ENCODE data around the gene TMEM212. TPM values are rescaled to one million over a fixed set of nuclear protein-coding genes. Genes with fewer than 3 reads are reported as not detected.

Gene TMEM212
- total RNA-seq, 1 donor from 2014 or later, result not detected

DNA sequence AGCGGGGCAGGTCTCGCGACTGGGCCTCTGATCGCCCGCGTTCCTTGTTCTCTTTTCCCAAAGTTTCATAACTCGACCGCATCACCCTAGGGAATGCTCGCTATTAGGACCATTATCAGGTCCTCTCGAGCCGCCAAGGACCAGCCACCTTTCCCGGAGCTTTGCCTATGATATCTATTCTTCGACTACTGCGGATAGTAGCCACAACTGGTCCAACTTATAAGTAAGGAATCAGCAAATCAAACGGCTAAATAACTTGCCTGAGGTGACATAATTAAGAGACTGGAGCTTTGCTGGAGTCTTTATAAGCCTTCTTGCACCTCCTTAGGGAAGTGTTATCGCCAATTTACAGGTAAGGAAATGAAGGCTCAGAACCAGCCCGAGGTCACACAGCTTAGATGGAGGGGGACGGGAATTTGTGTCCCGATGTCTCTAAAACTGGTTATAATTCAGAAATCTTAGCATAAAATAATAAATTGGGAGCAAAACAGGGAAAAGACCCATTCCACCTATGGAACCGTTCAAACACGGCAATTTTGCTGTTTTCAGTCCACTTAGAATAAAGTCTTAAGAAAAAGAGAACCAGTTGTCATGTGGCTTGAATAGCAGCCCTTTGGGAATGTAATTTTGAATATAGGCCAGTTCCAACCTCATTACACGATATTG, 32.4 kb upstream of the TMEM212 start:
- TF ChIP-seq, protein P1, sequence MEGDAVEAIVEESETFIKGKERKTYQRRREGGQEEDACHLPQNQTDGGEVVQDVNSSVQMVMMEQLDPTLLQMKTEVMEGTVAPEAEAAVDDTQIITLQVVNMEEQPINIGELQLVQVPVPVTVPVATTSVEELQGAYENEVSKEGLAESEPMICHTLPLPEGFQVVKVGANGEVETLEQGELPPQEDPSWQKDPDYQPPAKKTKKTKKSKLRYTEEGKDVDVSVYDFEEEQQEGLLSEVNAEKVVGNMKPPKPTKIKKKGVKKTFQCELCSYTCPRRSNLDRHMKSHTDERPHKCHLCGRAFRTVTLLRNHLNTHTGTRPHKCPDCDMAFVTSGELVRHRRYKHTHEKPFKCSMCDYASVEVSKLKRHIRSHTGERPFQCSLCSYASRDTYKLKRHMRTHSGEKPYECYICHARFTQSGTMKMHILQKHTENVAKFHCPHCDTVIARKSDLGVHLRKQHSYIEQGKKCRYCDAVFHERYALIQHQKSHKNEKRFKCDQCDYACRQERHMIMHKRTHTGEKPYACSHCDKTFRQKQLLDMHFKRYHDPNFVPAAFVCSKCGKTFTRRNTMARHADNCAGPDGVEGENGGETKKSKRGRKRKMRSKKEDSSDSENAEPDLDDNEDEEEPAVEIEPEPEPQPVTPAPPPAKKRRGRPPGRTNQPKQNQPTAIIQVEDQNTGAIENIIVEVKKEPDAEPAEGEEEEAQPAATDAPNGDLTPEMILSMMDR (IDR thresholded peaks at IDR 0.05; ENCODE audit: unreplicated experiment), result no peak
- peaks cover 6% of the 10 kb centered on the region for H3K36me3 Mint-ChIP-seq (ENCODE audit: insufficient read depth)
- peaks cover 8% of the 10 kb centered on the region for H3K9me3 Mint-ChIP-seq (ENCODE audit: low read depth)
- no peaks in the 10 kb centered on the region for H3K27me3 Mint-ChIP-seq
- DNase-seq (ENCODE audit: low spot score, unreplicated experiment), result no peak
- H3K4me3 Mint-ChIP-seq (ENCODE audit: low read depth), result peak overlapping the region; percentile 78
- H3K4me1 Mint-ChIP-seq (ENCODE audit: low read depth), result peaks cover 30% of the 10 kb centered on the region
- peak overlapping the region; percentile 97 for H3K27ac Mint-ChIP-seq

DNA sequence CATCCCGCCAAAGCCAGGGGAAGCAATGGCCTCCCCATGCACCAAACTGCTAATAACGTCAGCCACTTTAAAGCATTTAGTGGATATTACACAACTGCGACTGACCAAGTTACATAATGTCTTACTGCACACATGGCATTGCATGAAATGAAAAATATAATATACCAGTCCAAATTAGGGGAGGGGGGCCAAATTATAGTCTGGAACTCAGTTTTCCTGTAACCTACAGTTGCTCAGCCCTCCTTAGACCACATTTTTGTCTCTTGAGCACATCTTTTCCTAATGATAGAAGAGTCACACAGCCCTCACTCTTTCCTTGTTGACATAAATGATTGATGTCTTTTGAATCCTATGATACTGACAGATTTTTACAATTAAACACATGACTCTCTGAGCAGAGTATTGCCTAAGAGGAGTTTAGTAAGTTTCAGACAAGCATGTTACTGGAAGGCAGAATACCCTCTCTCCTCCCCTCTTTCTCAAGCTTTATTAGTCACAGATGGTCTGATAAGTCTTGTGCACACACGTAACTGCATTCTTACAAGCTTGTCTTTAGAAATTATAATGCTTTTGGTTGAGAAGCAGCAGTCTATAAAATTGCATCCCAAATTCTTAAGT, 31.7 kb upstream of the TMEM212 start:
- Mint-ChIP-seq H3K9me3 (ENCODE audit: low read depth) (peaks cover 8% of the 10 kb centered on the region), H3K27me3 (no peaks in the 10 kb centered on the region), H3K4me1 (ENCODE audit: low read depth) (peaks cover 33% of the 10 kb centered on the region), H3K4me3 (ENCODE audit: low read depth) (peak overlapping the region; percentile 78), H3K27ac (peak overlapping the region; percentile 82), H3K36me3 (ENCODE audit: insufficient read depth) (peaks cover 6% of the 10 kb centered on the region)
- DNase-seq (ENCODE audit: low spot score, unreplicated experiment), result no peak
- TF ChIP-seq, protein P1 (IDR thresholded peaks at IDR 0.05; ENCODE audit: unreplicated experiment), result no peak

DNA sequence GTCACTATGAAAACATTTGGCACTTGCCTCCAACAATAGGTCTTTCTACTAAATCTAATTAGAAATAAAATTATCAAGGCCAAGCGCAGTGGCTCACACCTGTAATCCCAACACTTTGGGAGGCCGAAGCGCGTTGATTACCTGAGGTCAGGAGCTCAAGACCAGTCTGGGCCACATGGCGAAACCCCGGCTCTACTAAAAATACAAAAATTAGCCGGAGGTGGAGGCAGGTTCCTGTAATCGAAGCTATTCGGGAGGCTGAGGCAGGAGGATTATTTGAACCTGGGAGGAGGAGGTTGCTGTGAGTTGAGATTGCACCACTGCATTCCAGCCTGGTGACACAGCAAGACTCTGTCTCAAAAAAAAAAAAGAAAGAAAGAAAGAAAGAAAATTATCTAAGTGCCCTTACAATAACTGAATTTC, 31.2 kb upstream of the TMEM212 start:
- peaks cover 8% of the 10 kb centered on the region for H3K9me3 Mint-ChIP-seq (ENCODE audit: low read depth)
- TF ChIP-seq, protein P1 (IDR thresholded peaks at IDR 0.05; ENCODE audit: unreplicated experiment), result no peak
- H3K36me3 Mint-ChIP-seq (ENCODE audit: insufficient read depth), result peaks cover 6% of the 10 kb centered on the region
- H3K4me1 Mint-ChIP-seq (ENCODE audit: low read depth), result peaks cover 30% of the 10 kb centered on the region
- no peaks in the 10 kb centered on the region for H3K27me3 Mint-ChIP-seq
- no peak for DNase-seq (ENCODE audit: low spot score, unreplicated experiment)
- peak overlapping the region; percentile 78 for H3K4me3 Mint-ChIP-seq (ENCODE audit: low read depth)
- peak overlapping the region; percentile 82 for H3K27ac Mint-ChIP-seq

- Mint-ChIP-seq H3K9me3 (ENCODE audit: low read depth) (peaks cover 4% of the 10 kb centered on the region), H3K27ac (no peak overlapping the region), H3K4me1 (ENCODE audit: low read depth) (peaks cover 26% of the 10 kb centered on the region), H3K4me3 (ENCODE audit: low read depth) (no peak overlapping the region), H3K36me3 (ENCODE audit: insufficient read depth) (peaks cover 3% of the 10 kb centered on the region), H3K27me3 (no peaks in the 10 kb centered on the region)
- TF ChIP-seq, protein P1 (IDR thresholded peaks at IDR 0.05; ENCODE audit: unreplicated experiment), result no peak
- DNase-seq (ENCODE audit: low spot score, unreplicated experiment), result no peak
These were observed 30.3 kb upstream of the TMEM212 start for GRCh38 chr3:171812811-171813210.

DNA sequence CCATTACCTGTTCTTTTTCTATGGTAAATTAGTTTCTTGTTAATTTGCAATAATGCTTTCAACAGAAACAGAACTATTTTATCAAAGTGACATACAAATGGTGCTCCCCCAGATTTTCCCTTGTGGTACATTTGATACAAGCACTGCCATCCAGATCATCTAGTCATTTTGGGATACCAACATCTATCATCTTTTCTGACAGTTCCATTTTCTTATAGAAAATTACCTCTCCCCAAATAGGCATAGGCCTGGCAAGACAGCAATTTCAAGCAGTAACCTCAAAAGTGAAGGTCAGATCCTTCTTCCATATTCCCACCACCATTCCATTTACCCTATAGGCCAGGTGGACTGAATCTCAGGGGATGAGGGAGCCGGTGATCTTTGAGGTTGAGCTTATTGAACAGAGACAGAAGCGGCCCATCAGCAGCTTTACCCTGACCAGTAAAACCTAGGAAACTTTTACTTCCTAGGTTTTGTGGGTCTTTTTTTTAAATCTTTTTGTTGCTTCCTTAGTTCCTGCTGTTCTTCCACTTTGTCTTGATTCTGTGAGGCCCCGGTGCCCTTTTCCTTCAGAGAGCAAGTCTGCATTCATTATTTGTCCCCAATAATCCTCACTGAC, 29.8 kb upstream of the TMEM212 start:
- TF ChIP-seq, protein P1 (IDR thresholded peaks at IDR 0.05; ENCODE audit: unreplicated experiment), result no peak
- Mint-ChIP-seq H3K27ac (no peak overlapping the region), H3K36me3 (ENCODE audit: insufficient read depth) (peaks cover 2% of the 10 kb centered on the region), H3K9me3 (ENCODE audit: low read depth) (peaks cover 2% of the 10 kb centered on the region), H3K4me3 (ENCODE audit: low read depth) (no peak overlapping the region), H3K4me1 (ENCODE audit: low read depth) (peaks cover 25% of the 10 kb centered on the region), H3K27me3 (no peaks in the 10 kb centered on the region)
- no peak for DNase-seq (ENCODE audit: low spot score, unreplicated experiment)

All from progenitor cell of endocrine pancreas (in vitro differentiated cells).